ENCODE measurements around the gene RICTOR. TPM values are rescaled to one million over a fixed set of nuclear protein-coding genes. Genes with fewer than 3 reads are reported as not detected.
"Not testable (repeated sequence)": the region's sequence is repeated elsewhere in the genome, so short reads cannot be mapped to it uniquely, and the experiment has no call there.

The RICTOR gene
- total RNA-seq, 1 experiment from 2014 or later, result 24.5 TPM

GRCh38 chr5:39058178-39058921, 15.8 kb downstream of the RICTOR start:
- DNase-seq (ENCODE audit: extremely low read depth, low read depth), result no peak

GRCh38 chr5:39057734-39058133, 16.5 kb downstream of the RICTOR start:
- no peak for DNase-seq (ENCODE audit: extremely low read depth, low read depth)

GRCh38 chr5:39055768-39056398, 18.3 kb downstream of the RICTOR start:
- no peak for DNase-seq (ENCODE audit: extremely low read depth, low read depth)

GRCh38 chr5:39055027-39055767, 19.0 kb downstream of the RICTOR start:
- no peak for DNase-seq (ENCODE audit: extremely low read depth, low read depth)

- DNase-seq (ENCODE audit: extremely low read depth, low read depth), result no peak
Observed at GRCh38 chr5:39053189-39053588, 21.0 kb downstream of the RICTOR start.

GRCh38 chr5:39052141-39052540, 22.1 kb downstream of the RICTOR start:
- DNase-seq (ENCODE audit: extremely low read depth, low read depth), result no peak

GRCh38 chr5:39049315-39049714, 24.9 kb downstream of the RICTOR start:
- DNase-seq (ENCODE audit: extremely low read depth, low read depth), result no peak

GRCh38 chr5:39040875-39041274, 33.3 kb downstream of the RICTOR start:
- no peak for DNase-seq (ENCODE audit: extremely low read depth, low read depth)

- not testable (repeated sequence) for DNase-seq (ENCODE audit: extremely low read depth, low read depth)
Observed at GRCh38 chr5:39034493-39034892, 39.7 kb downstream of the RICTOR start.

GRCh38 chr5:39031041-39031440, 43.2 kb downstream of the RICTOR start:
- no peak for DNase-seq (ENCODE audit: extremely low read depth, low read depth)

- no peak for DNase-seq (ENCODE audit: extremely low read depth, low read depth)
Observed at GRCh38 chr5:39025456-39025855, 48.7 kb downstream of the RICTOR start.

GRCh38 chr5:39024884-39025283, 49.3 kb downstream of the RICTOR start:
- no peak for DNase-seq (ENCODE audit: extremely low read depth, low read depth)

- no peak for DNase-seq (ENCODE audit: extremely low read depth, low read depth)
Observed at GRCh38 chr5:39024005-39024404, 50.2 kb downstream of the RICTOR start.

- no peak for DNase-seq (ENCODE audit: extremely low read depth, low read depth)
Observed at GRCh38 chr5:39023121-39023520, 51.1 kb downstream of the RICTOR start.

- no peak for DNase-seq (ENCODE audit: extremely low read depth, low read depth)
Observed at GRCh38 chr5:39022151-39022550, 52.0 kb downstream of the RICTOR start.

GRCh38 chr5:39021413-39021812, 52.8 kb downstream of the RICTOR start:
- no peak for DNase-seq (ENCODE audit: extremely low read depth, low read depth)

- no peak for DNase-seq (ENCODE audit: extremely low read depth, low read depth)
Observed at GRCh38 chr5:39020458-39020857, 53.7 kb downstream of the RICTOR start.

- no peak for DNase-seq (ENCODE audit: extremely low read depth, low read depth)
Observed at GRCh38 chr5:39019254-39019653, 54.9 kb downstream of the RICTOR start.

- DNase-seq (ENCODE audit: extremely low read depth, low read depth), result no peak
Observed at GRCh38 chr5:39017504-39017903, 56.7 kb downstream of the RICTOR start.

GRCh38 chr5:39016587-39017275, 57.5 kb downstream of the RICTOR start:
- no peak for DNase-seq (ENCODE audit: extremely low read depth, low read depth)

Measured in NCI-H460 (cell line).